ENCODE results near the gene CAV2.

Gene CAV2

DNA sequence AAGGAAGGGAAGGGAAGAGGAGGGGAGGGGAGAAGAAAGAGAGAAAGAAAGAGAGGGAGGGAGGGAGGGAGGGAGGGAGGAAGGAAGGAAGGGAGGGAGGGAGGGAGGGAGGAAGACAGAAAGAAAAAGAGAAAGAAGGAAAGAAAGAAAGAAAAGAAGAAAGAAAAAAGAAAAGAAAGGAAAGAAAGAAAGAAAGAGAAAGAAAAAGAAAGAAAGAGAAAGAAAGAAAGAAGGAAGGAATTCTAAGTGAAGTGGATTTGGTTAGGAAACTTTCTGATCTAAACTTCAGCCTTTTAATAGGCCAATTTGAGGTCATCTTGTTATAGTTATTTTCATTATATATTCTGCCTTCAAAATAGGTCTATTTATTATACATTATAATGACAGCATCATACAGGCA, 4.3 kb downstream of the CAV2 start:
- no peaks in the 10 kb centered on the region for H3K36me3 Mint-ChIP-seq (ENCODE audit: low read depth)
- peaks cover 54% of the 10 kb centered on the region for H3K27me3 Mint-ChIP-seq
- DNase-seq: no peak
- no peak overlapping the region for H3K4me3 Mint-ChIP-seq
- H3K9me3 Mint-ChIP-seq: no peaks in the 10 kb centered on the region
- no peak overlapping the region for H3K27ac Mint-ChIP-seq
- peaks cover 10% of the 10 kb centered on the region for H3K4me1 Mint-ChIP-seq (ENCODE audit: low read depth)

DNA sequence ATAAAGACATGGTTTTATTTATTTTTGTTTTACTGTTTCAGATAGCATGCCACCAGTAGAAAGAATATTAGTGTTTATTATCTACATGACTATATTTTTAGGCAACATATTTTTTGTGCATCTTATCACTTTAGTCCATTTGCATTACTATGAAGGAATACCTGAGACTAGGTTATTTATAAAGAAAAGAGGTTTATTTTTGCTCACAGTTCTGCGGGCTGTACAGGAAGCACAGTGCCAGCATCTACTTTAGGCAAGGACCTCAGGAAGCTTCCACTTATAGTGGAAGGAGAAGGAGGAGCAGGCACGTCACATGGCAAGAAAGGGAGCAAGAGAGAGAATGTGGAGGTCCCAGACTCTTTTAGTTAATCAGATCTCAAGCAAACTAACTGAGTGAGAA, 5.7 kb downstream of the CAV2 start:
- H3K4me3 Mint-ChIP-seq: no peak overlapping the region
- no peak for DNase-seq
- H3K4me1 Mint-ChIP-seq (ENCODE audit: low read depth): peaks cover 7% of the 10 kb centered on the region
- H3K36me3 Mint-ChIP-seq (ENCODE audit: low read depth): no peaks in the 10 kb centered on the region
- no peaks in the 10 kb centered on the region for H3K9me3 Mint-ChIP-seq
- peaks cover 57% of the 10 kb centered on the region for H3K27me3 Mint-ChIP-seq
- H3K27ac Mint-ChIP-seq: no peak overlapping the region

DNA sequence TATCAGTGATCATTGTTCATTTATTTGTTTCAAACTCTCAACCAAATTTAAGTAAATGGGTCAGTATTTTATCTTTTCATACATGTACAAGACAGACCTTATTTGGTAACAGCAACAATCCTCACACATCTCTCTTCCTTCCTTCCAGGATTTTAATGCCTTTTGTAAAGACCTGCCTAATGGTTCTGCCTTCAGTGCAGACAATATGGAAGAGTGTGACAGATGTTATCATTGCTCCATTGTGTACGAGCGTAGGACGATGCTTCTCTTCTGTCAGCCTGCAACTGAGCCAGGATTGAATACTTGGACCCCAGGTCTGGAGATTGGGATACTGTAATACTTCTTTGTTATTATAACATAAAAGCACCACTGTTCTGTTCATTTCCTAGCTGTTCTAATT, 6.3 kb downstream of the CAV2 start:
- H3K4me1 Mint-ChIP-seq (ENCODE audit: low read depth): peaks cover 1% of the 10 kb centered on the region
- H3K27me3 Mint-ChIP-seq: peaks cover 52% of the 10 kb centered on the region
- no peak for DNase-seq
- H3K36me3 Mint-ChIP-seq (ENCODE audit: low read depth): no peaks in the 10 kb centered on the region
- H3K4me3 Mint-ChIP-seq: no peak overlapping the region
- no peaks in the 10 kb centered on the region for H3K9me3 Mint-ChIP-seq
- no peak overlapping the region for H3K27ac Mint-ChIP-seq

DNA sequence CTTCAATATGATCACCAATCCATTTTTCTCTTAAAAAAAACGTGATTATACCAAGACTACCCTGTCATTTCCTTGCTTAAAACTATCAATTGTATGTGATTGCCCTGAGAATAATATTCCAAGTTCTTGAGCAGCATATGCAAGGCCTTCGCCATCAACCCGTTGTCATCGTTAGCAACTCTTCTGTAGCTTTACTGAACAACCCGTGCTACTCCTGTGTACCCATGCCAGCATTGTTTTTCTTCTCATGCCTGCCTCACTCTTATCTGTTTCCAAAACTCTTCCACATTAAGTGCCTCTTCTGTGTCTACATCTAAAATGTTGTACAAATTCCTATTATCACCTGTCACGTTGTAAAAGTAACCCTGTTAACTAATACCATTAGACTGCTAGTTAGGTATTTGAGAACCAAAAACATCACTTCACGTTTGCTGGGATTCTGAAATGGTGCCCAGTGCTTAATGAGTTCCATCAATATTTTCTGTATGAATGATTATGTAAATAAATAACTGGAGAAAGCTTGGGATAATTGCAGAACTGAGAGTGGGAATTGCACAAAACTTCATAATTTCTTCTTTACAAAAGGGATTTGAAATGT, 10.5 kb downstream of the CAV2 start:
- Mint-ChIP-seq H3K36me3 (ENCODE audit: low read depth) (no peaks in the 10 kb centered on the region), H3K27ac (no peak overlapping the region), H3K9me3 (no peaks in the 10 kb centered on the region), H3K4me1 (ENCODE audit: low read depth) (peaks cover 17% of the 10 kb centered on the region), H3K4me3 (no peak overlapping the region), H3K27me3 (peaks cover 42% of the 10 kb centered on the region)
- DNase-seq: no peak

DNA sequence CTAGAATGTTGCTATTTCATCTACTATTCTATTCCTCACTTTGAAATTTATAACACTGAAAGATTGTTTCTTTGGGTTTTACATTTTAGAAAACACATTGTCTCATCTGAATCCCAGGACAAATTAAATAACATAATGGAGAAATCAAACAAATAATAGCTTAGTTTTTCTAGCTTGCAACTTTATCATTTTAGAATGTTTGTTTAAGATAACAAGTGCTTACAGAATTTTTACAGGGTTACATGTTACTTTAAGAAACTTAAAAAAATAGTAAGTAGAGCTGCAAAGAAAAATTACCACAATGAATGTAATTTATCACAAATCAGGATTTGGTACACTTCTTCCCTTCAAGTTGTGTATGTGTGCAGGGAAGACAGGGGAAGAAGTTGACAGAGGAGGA, 11.3 kb downstream of the CAV2 start:
- Mint-ChIP-seq H3K4me1 (ENCODE audit: low read depth) (peaks cover 17% of the 10 kb centered on the region), H3K4me3 (no peak overlapping the region), H3K36me3 (ENCODE audit: low read depth) (no peaks in the 10 kb centered on the region), H3K27ac (no peak overlapping the region), H3K9me3 (no peaks in the 10 kb centered on the region), H3K27me3 (peaks cover 42% of the 10 kb centered on the region)
- DNase-seq: no peak

DNA sequence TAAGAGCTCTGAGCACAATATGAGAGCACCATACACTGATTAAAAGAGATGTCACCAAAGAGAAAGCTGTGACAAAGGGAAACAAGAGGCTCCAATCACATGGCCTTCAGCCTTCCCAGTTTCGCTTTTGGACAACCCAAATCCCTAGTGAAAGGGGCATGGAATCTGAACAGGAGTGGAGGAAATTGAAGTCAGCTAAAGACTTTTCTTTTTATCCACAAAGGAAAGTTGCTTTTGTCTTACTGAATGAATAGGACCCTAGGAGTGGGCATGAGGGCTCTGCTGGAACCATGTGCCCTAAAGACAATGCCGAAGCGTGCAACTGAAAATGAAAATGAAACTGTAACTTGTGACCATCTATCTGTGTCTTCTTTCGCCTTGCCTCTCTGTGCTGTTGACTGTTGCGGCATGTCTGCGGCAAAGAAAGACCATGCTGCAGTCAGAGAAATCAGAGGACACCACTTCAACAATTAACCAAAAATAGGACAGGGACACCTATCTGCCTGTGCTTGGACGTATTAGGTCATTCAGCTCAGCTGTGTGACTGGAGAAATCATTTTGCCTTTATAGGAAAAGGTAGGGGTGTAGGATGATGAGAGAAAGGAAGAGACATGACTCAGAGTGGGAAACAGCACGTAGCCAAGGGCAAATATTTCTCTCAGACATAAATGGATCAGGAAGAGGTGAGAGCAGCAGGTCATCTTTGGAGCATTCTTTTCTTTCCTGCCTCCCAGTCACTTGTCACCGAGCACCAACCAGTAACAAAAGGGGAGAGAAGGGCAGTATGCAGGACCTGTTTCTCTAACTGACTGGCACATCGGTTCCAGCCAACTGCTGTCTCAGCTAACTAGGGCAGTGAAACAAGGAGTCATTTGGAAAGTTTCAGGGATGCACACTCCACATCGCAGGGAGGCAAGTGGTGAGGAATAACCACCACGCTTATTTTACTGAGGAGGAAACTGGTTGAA, 12.3 kb downstream of the CAV2 start:
- Mint-ChIP-seq H3K27ac (peak overlapping the region; percentile 37), H3K4me3 (peak overlapping the region; percentile 61), H3K27me3 (peaks cover 41% of the 10 kb centered on the region), H3K36me3 (ENCODE audit: low read depth) (no peaks in the 10 kb centered on the region), H3K9me3 (no peaks in the 10 kb centered on the region), H3K4me1 (ENCODE audit: low read depth) (peaks cover 17% of the 10 kb centered on the region)
- no peak for DNase-seq

DNA sequence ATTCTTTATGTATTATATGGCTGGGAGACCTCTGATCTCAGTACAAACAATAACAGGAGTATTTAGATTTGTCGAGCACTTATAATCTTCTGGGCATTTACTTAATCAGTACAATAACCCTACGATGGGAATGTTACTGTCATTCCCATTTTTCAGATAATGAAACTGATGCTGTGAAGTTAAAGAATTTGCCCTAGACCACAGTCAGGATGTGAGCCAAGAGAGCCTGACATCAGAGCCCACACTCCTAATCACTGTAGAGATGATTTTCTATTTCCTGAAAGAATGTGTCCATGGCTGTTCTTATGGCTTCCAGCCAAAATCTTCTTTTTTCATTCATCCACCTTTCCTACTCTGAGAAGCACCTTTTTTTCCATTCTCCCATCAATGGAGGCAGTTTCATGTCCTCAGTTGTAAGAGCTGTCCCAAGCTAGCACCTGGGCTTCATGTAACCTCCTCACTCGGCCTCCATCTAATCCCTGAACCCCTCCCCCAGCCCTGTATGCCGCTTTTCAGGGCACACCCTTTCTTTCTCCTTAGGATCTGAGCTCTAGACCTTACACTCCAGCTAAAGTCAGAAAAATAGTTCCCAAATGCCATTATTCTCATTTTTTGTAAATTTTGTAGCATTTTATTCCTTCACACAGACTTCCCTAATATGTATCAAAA, 13.1 kb downstream of the CAV2 start:
- Mint-ChIP-seq H3K4me3 (no peak overlapping the region), H3K27ac (no peak overlapping the region), H3K27me3 (peaks cover 39% of the 10 kb centered on the region), H3K4me1 (ENCODE audit: low read depth) (peaks cover 17% of the 10 kb centered on the region), H3K9me3 (no peaks in the 10 kb centered on the region), H3K36me3 (ENCODE audit: low read depth) (no peaks in the 10 kb centered on the region)
- no peak for DNase-seq

DNA sequence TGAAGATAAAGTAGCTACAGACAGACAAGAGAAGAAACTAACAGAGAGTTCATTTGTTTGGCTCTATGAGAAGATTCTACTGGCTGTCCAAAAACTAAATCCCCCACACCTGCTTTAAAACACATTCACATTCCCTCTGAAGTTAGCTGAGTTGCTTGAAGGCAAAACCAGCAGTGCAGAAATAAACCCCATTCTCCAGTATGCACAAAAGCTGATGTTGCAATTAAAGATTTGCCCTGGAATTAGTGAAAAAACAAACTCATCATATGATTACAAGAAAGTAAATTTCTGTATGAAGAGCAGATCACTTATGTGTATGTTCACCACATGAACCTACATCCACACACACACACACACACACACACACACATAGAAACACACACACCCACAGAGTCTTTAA, 16.0 kb downstream of the CAV2 start:
- no peak overlapping the region for H3K27ac Mint-ChIP-seq
- H3K9me3 Mint-ChIP-seq: no peaks in the 10 kb centered on the region
- H3K4me1 Mint-ChIP-seq (ENCODE audit: low read depth): peaks cover 17% of the 10 kb centered on the region
- peaks cover 45% of the 10 kb centered on the region for H3K27me3 Mint-ChIP-seq
- H3K36me3 Mint-ChIP-seq (ENCODE audit: low read depth): no peaks in the 10 kb centered on the region
- no peak overlapping the region for H3K4me3 Mint-ChIP-seq
- DNase-seq: no peak

DNA sequence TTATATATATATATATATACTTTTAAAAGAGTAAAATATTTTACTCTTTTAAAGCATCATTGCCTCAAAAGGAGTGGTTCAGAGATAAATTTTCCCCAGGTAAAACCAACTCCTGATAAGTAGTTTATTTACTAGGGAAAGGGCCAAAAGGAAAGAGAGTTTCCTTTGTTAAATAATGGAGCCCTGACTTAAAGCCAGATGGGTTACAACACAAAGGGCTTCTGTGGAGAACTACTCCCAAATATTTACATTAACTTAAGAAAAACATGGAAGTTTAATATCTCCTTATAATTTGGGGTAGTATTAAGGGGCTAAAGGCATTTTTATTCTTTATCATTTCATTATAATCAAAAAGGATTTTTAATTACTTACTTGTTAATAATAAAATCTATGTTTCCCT, 16.8 kb downstream of the CAV2 start:
- H3K36me3 Mint-ChIP-seq (ENCODE audit: low read depth): no peaks in the 10 kb centered on the region
- DNase-seq: no peak

DNA sequence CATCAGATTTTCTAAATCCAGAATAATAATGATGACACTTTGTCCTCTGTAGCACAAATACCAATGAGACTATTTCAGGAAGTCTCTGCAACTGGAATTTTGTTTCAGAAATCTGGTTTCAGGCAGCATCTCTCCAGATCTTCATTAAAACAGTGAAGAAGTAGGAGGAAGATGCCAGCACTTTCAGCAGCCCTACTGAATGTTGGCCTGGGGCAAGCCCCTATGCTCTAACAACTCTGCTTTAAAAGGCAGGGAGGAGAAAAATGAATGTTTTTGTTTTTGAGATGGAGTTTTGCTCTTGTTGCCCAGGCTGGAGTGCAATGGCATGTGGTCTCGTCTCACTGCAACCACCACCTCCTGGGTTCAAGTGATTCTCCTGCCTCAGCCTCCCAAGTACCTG, 18.1 kb downstream of the CAV2 start:
- Mint-ChIP-seq H3K4me1 (ENCODE audit: low read depth) (peaks cover 3% of the 10 kb centered on the region), H3K27me3 (peaks cover 61% of the 10 kb centered on the region), H3K27ac (no peak overlapping the region), H3K4me3 (no peak overlapping the region), H3K9me3 (no peaks in the 10 kb centered on the region), H3K36me3 (ENCODE audit: low read depth) (no peaks in the 10 kb centered on the region)
- DNase-seq: no peak

More for the DNA sequence above, 16.8 kb downstream of the CAV2 start:
- Mint-ChIP-seq H3K4me1 (ENCODE audit: low read depth) (peaks cover 16% of the 10 kb centered on the region), H3K4me3 (no peak overlapping the region), H3K9me3 (no peaks in the 10 kb centered on the region), H3K27me3 (peaks cover 51% of the 10 kb centered on the region), H3K27ac (no peak overlapping the region)

DNA sequence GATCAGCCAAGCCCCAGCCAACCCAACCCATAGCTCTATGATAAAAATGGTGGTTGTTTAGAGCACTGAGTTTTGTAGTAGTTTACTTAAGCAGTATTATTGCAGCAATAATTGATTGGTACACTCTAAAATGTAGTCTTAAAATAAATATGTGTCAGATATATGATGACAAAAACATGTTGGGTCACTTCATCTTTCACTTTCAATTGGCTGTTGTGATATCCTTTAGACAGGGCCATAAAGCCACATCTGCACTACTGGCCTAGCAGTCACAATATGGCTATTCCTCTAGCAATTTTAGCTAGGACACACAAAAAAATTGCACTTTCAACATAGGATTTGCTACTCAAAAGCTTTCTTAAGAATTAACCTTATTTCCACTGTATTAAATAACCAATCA, 19.4 kb downstream of the CAV2 start:
- H3K4me1 Mint-ChIP-seq (ENCODE audit: low read depth): no peaks in the 10 kb centered on the region
- no peaks in the 10 kb centered on the region for H3K36me3 Mint-ChIP-seq (ENCODE audit: low read depth)
- peaks cover 65% of the 10 kb centered on the region for H3K27me3 Mint-ChIP-seq
- no peak overlapping the region for H3K4me3 Mint-ChIP-seq
- H3K27ac Mint-ChIP-seq: no peak overlapping the region
- no peak for DNase-seq
- no peaks in the 10 kb centered on the region for H3K9me3 Mint-ChIP-seq

DNA sequence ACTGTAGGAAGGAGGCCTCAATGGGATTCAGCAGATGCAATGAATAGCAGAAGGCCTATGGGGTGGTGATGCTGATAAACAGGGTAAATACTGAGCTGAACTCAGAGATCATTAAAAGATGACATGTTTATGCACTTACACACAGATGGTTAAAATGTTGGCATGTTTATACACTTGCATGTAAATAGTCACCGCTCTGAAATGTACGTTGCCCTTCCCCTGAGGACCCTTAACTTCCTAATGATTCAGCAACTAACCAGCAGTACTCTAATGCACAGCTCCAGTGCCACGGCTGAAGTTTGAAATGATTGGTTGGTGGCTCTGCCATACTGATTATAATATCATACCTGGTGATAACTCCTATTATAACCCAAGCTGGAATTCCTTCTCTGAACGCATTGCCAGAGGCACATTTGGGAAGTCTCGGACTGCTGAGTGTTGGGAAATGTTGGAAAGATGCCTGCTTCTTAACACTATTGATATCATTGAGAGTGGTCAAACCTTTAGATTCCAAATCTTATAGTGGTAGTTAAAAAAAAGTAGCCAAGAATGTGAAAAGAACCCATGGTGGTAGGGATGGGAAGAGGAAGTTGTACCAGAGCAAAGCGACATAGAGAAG, 21.6 kb downstream of the CAV2 start:
- Mint-ChIP-seq H3K36me3 (ENCODE audit: low read depth) (no peaks in the 10 kb centered on the region), H3K27me3 (peaks cover 69% of the 10 kb centered on the region), H3K9me3 (no peaks in the 10 kb centered on the region), H3K4me1 (ENCODE audit: low read depth) (peaks cover 18% of the 10 kb centered on the region), H3K27ac (no peak overlapping the region), H3K4me3 (no peak overlapping the region)
- no peak for DNase-seq

DNA sequence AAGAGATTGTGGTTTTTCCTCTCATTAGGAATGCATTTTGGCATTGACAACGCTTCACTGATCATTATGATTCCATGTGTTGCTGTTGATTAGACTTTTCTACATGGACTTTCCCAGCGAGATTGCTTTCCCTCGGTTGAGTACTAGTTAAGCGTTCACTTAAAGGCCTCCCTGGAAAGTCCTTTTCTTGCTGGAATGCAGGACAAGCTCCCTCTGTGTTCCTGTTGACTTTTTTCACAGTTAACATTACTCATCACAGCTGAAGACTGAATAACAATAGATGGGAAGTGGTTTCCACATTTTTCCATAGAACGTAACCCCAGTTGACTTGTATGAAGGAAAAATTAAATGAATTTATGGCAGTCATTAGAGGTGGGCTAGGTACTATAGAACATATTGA, 22.7 kb downstream of the CAV2 start:
- H3K36me3 Mint-ChIP-seq (ENCODE audit: low read depth): no peaks in the 10 kb centered on the region
- DNase-seq: no peak
- H3K4me1 Mint-ChIP-seq (ENCODE audit: low read depth): peaks cover 27% of the 10 kb centered on the region
- peaks cover 80% of the 10 kb centered on the region for H3K27me3 Mint-ChIP-seq
- H3K4me3 Mint-ChIP-seq: no peak overlapping the region
- H3K27ac Mint-ChIP-seq: no peak overlapping the region
- no peaks in the 10 kb centered on the region for H3K9me3 Mint-ChIP-seq

DNA sequence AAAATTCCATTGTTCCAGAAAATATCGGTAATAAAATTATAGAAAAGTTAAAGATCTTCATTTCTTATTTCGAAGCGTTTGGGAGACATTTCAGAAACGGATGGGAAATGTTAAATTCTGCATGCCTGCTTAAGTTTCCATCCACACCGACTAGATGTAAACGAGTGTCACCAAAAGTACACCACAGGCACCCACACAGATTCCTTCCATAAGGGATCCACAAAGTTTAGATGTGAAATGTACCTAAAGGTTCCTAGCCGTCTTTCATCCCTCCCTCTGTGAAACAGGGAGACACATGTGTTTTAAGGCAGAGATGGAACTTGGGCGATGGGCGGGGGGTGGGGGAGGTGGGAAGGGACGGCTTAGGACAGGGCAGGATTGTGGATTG, 24.7 kb downstream of the CAV2 start:
- Mint-ChIP-seq H3K27ac (no peak overlapping the region), H3K36me3 (ENCODE audit: low read depth) (no peaks in the 10 kb centered on the region), H3K9me3 (no peaks in the 10 kb centered on the region), H3K4me1 (ENCODE audit: low read depth) (peaks cover 31% of the 10 kb centered on the region), H3K27me3 (peaks cover 87% of the 10 kb centered on the region), H3K4me3 (no peak overlapping the region)
- DNase-seq: no peak

Measured in activated T-cell treated with anti-CD3 and anti-CD28 coated beads, Interleukin-2, amount 50 U/mL, for 24 hours (primary cell).